A549 (cell line): Measurements from ENCODE around the gene TBC1D22A.

ENCODE experiments used
- BCL3 ChIP-seq: fragments of >200 bp; sonication (Bioruptor Twin); formaldehyde crosslinking; IDR thresholded peaks from 3 replicates; pipeline ENCODE4 v1.6.1; 2016
- CTCF ChIP-seq: fragments of >200 bp; sonication (Bioruptor Twin); formaldehyde crosslinking; IDR thresholded peaks from 3 replicates; pipeline ENCODE4 v1.5.1; 2016
- HDAC2 ChIP-seq: fragments of 200-600 bp; sonication (generic); IDR thresholded peaks from 2 replicates; pipeline ENCODE4 v1.6.1; 2016
- HOXB5 ChIP-seq: fragments of 250-450 bp; sonication (Bioruptor Pico); IDR thresholded peaks from 2 replicates; pipeline ENCODE4 v1.5.0; 2020; ENCODE audit warnings: mild to moderate bottlenecking, moderate library complexity
- JUN ChIP-seq, 2 experiments: fragments of >200 bp; sonication (Bioruptor Twin); formaldehyde crosslinking; IDR thresholded peaks; 2 replicates in 1 of 2; 3 replicates in 1 of 2; pipeline ENCODE4 v1.6.1; 2016 to 2017
- MYC ChIP-seq: IDR thresholded peaks from 2 replicates; pipeline ENCODE4 v1.6.1; 2012; ENCODE audit warnings: mild to moderate bottlenecking, inconsistent platforms, low read length, improper control_type of control experiment, borderline replicate concordance
- POLR2A ChIP-seq: IDR thresholded peaks from 2 replicates; pipeline ENCODE4 v1.6.1; 2012; ENCODE audit warnings: mild to moderate bottlenecking, low read length
- RAD21 ChIP-seq, 2 experiments: fragments of >200 bp in 1 of 2; sonication (Bioruptor Twin) in 1 of 2; formaldehyde crosslinking in 1 of 2; IDR thresholded peaks in 1 of 2; conservative IDR thresholded peaks in 1 of 2; 2 replicates in 1 of 2; 3 replicates in 1 of 2; pipeline ENCODE4 v1.6.1; 2012 to 2018; ENCODE audit warnings: inconsistent platforms in 1 of 2
- REST ChIP-seq: fragments of 200-600 bp; sonication (generic); IDR thresholded peaks from 2 replicates; pipeline ENCODE4 v1.6.1; 2016; ENCODE audit warnings: antibody characterized with exemption, mild to moderate bottlenecking, moderate library complexity
- TF ChIP-seq, protein P1 (sequence below): IDR thresholded peaks from 2 replicates; pipeline ENCODE4 v1.6.1; 2012

- TF ChIP-seq POLR2A (no peak), REST (no peak), BCL3 (no peak), JUN (IDR thresholded peaks at IDR 0.05) (no peak), CTCF (no peak), HDAC2 (no peak), HOXB5 (CRISPR knock-in tag) (no peak), RAD21 (conservative IDR thresholded peaks at IDR 0.05 in 1 of 2, IDR thresholded peaks at IDR 0.05 in 1 of 2) (no peak), MYC (no peak)
- TF ChIP-seq, protein P1, sequence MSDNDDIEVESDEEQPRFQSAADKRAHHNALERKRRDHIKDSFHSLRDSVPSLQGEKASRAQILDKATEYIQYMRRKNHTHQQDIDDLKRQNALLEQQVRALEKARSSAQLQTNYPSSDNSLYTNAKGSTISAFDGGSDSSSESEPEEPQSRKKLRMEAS: no peak
Measured at GRCh38 chr22:47059076-47059475, 296.6 kb downstream of the TBC1D22A start.
